HG03196 (cell line): ENCODE results near the gene ULK4.
"Not testable (repeated sequence)": the region's sequence is repeated elsewhere in the genome, so short reads cannot be mapped to it uniquely, and the experiment has no call there.

Experiments used
- ATAC-seq: cut with Tn5 transposase; IDR thresholded peaks from one replicate; pipeline ENCODE4 v1.9.1; 2021; ENCODE audit not compliant: unreplicated experiment

ULK4 gene

GRCh38 chr3:41792806-41793205, 169.1 kb downstream of the ULK4 start:
- ATAC-seq: no peak

- ATAC-seq: no peak
Measured at GRCh38 chr3:41769106-41769505, 192.8 kb downstream of the ULK4 start.

DNA sequence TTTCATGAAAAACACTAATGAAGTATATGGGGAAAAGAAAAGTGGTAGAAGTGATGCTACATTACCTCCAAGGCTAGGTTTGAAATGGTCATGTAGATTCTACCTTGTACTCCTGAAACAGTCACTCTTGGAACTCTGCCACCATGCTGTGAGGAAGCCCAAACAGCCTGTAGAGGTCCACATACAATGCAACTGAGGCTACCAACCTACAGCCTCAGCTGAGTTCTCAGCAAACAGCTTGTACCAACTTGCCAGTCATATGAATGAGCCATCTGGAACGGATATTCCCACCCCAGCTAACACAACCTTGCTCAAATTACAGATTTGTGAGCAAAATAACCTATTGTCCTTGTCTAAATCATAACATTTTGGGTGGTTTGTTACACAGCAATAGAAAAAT, 193.5 kb downstream of the ULK4 start:
- no peak for ATAC-seq

GRCh38 chr3:41762867-41763266, 199.0 kb downstream of the ULK4 start:
- not testable (repeated sequence) for ATAC-seq

DNA sequence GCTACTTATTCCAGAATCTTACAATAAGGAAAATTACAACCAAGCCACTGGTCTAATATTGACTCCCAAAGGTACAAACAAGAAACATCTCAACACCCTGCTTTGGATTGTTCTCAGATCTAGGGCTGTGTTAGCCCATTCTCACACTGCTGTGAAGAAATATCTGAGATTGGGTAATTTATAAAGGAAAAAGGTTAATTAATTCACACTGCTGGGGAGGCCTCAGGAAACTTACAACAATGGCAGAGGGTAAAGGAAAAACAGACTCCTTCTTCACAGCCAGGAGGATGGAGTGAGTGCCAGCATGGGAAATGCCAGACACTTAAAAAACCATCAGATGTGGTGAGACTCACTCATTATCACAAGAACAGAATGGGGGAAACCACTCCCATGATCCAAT, 208.3 kb downstream of the ULK4 start:
- ATAC-seq: no peak

DNA sequence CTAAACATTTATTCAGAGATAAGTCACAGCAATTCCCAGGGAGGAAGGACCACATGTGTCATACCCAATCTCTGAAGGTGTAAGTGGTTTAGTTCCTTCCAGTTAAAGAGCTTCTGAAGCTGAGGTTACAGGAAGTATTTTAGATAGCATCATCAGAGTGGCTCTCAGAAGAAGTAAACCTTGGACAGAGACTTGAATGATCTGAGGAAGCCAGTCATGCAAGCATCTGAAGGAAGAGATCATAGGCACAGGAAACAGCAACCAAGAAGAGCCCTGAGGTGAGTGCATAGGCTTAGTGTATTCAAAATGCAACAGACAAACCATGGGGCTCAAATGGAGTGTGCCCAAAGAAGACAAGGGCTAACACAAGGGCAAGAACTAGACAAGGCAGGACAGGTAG, 210.3 kb downstream of the ULK4 start:
- no peak for ATAC-seq

DNA sequence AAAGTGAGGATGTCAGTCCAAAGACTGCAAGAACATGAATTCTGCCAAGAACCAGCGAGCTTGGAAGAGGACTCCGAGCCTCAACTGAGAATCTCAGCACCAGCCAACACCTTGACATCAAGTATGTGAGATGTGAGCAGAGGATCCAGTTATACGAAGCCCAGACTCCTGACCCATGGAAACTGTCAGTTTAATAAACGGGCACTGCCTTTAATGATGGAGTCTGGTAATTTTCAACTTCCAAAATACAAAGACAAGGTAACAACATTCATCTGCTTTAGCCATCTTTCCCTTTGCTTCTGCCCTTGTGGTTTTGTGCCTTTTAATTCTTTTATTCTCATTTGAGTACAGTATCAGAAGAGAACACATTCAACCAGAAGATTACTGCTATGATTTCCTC, 211.9 kb downstream of the ULK4 start:
- no peak for ATAC-seq

- ATAC-seq: no peak
Measured at GRCh38 chr3:41746215-41746614, 215.7 kb downstream of the ULK4 start.

GRCh38 chr3:41742121-41742520, 219.8 kb downstream of the ULK4 start:
- no peak for ATAC-seq

DNA sequence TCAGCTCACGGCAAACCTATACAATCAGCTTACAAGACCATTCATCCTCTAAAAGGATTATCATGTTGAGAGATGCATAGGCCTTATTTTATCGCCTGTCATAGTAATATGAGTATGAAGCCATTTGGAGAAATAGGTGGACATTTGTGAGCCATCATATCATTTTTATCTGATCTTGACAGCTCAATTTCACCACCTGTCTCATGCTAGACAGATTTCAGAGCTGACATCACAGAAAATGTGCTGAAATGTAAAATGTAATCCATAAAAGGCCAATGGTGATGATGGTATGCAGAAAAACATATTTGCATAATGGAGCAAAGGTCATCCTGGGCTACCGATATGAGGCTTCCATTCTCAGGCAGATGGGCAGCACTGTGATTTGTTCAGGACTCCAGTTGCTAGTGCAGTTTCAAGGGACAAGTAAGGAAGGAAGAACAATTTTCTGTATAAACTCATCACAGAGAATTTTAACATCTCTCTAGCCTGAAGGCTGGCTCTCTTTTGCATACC, 221.5 kb downstream of the ULK4 start:
- ATAC-seq: no peak

DNA sequence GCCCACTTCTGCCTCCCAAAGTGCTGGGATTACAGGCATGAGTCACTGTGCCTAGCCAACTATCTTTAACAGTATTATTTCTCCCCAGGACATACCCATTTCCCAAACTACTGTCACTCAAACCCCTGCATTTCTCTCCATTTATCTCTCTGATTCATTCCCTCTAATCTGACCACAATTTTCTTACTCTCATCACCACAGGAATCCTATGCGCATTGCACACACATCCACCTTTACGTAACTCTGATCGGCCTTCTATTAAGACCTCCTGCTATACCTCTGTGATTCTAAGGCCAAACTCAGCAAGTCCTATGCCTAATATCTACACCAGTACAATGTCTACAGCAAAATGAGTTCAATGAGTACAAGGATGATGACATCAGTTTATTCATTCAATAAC, 235.0 kb downstream of the ULK4 start:
- ATAC-seq: no peak

GRCh38 chr3:41717641-41718040, 244.3 kb downstream of the ULK4 start:
- ATAC-seq: no peak

GRCh38 chr3:41716471-41716870, 245.4 kb downstream of the ULK4 start:
- no peak for ATAC-seq

DNA sequence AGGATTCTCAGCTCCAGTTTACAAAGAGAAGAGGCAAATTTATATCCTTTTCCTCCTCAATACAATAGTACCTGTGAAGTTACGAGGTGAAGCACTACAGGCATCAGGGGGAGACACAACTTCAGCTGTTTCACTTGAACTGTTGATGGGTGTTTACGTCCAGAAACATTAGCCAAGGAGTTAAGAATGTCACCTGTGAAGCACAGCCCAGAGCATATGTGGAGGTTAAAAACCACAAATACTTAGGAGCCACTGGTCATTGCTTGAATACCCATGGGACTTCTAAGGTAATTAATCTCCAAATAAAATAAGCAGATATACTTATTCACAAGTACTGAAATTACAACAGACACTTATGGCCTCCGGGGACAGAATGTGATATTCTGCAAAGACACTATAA, 246.5 kb downstream of the ULK4 start:
- ATAC-seq: no peak

DNA sequence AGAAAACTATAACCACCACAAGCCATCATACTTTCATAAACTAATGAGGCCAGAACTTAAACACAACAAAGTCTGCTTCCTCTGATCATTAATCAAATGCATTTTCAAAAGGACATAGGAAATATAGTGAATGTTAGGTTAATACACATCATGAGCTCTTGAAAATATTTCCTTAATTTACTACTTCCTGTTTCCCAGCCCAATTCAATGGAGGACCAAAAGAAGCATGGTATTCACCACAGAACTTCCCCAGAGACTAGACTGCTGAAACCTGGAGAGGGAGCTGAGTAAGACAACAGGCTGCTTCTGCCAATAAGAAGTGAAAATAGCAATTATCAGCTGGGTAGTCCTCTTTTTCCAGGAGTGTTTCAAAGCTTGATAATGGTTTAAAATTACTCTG, 250.3 kb downstream of the ULK4 start:
- no peak for ATAC-seq

DNA sequence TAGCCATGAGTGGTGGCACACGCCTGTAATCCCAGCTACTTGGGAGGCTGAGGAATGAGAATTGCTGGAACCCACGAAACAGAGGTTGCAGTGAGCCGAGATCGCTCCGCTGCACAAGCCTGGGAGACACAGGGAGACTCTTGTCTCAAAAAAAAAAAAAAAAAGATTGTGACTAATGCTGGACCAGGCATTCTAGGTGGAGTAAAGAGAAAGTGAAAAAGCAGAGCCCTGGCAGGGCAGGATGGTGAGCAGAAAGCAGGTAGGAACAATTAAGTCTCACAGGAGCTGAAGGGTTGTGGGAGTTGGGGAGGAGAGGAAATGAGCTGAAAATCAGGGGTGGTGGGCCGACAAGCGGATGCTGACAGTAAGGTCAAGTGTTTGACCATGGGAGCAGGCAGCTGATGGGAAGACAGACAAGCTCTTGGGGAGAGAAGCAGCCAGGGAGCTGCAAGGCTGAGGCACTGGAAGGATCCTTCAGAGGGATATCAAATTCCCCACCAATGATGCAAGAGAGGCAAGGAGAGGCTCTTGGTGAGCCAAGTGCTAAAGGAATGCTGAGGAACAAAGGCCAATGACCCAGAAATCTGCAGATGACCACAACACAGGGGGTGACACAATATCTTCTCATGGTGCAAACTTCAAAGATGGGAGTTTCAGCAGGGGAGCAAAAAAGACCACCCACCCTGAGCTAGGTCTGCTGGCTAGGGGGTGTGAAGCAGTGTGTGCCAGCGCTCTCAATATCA, 251.1 kb downstream of the ULK4 start:
- no peak for ATAC-seq

GRCh38 chr3:41709213-41709612, 252.7 kb downstream of the ULK4 start:
- not testable (repeated sequence) for ATAC-seq

GRCh38 chr3:41708176-41708575, 253.7 kb downstream of the ULK4 start:
- ATAC-seq: no peak

- no peak for ATAC-seq
Measured at GRCh38 chr3:41705893-41706292, 256.0 kb downstream of the ULK4 start.

- ATAC-seq: no peak
Measured at GRCh38 chr3:41701191-41701698, 260.7 kb downstream of the ULK4 start.

GRCh38 chr3:41700155-41700554, 261.7 kb downstream of the ULK4 start:
- no peak for ATAC-seq

DNA sequence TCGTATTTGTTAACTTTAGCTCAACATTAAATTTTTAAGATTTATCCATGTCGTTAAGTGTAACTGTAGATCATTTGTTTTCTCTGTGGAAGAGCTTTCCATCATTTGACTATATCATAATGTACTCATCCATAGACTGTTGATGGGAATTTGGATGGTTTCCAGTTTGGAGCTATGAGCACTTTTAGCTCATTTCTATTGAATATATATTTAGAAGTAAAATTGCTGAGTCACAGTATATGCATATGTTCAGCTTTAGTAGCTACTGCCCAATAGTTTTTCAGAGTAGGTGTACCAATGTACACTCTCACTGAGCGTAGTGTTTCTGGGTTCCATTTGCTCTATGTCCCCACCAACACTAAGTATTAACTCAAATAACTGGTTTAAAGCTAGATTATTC, 263.0 kb downstream of the ULK4 start:
- ATAC-seq: no peak

GRCh38 chr3:41697702-41698101, 264.2 kb downstream of the ULK4 start:
- ATAC-seq: no peak
